ENCODE results near the gene PAPLN. TPM values are rescaled to one million over a fixed set of nuclear protein-coding genes. Genes with fewer than 3 reads are reported as not detected.

PAPLN gene
- polyA plus RNA-seq, 1 donor from 2014 or later: 0.55 TPM

DNA sequence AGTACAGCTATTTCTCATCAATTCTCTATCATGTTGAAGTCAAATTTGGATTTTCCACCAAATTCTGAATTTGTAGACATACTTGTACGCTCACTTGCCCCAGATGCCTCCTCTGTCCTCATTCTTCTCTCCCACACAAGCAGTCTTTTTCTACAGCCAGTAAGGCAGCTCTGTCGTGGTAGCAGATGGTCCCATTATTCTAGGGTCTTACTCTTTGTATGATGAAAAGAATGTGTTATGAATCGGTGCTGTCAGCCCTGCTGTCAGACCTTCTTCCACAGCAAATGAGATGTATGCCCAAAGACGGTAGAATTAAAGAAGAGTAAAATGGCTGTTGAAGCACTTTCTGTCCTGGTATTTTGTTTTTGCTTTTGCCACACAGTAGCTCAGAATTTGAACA, 17.2 kb upstream of the PAPLN start:
- Mint-ChIP-seq H3K4me3 (no peak overlapping the region), H3K27me3 (no peaks in the 10 kb centered on the region), H3K27ac (no peak overlapping the region), H3K4me1 (peaks cover 16 to 26% (median 23%) of the 10 kb centered on the region in 3 donors), H3K36me3 (peaks cover 13% of the 10 kb centered on the region), H3K9me3 (no peaks in the 10 kb centered on the region)

DNA sequence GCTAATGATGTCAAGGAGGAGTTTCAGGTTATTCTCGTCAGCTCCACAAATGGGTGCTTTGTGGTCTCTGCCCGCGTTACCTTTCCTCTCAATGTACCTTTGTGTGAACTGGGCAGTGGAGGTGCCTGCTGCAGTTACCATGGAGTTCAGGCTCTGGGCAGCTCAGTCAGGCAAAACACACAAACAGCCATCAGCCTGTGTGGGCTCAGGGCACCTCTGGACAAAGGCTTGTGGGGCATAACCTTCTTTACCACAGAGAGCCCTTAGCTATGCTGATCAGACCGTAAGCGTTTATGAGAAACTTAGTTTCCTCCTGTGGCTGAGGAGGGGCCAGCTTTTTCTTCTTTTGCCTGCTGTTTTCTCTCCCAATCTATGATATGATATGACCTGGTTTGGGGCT, 16.7 kb upstream of the PAPLN start:
- Mint-ChIP-seq H3K4me1 (peaks cover 16 to 26% (median 24%) of the 10 kb centered on the region in 3 donors), H3K36me3 (peaks cover 11% of the 10 kb centered on the region), H3K27me3 (no peaks in the 10 kb centered on the region), H3K9me3 (no peaks in the 10 kb centered on the region), H3K4me3 (peak overlapping the region in 1 of 4 donors; percentile 5), H3K27ac (peak overlapping the region in 1 of 3 donors; percentile 28)

DNA sequence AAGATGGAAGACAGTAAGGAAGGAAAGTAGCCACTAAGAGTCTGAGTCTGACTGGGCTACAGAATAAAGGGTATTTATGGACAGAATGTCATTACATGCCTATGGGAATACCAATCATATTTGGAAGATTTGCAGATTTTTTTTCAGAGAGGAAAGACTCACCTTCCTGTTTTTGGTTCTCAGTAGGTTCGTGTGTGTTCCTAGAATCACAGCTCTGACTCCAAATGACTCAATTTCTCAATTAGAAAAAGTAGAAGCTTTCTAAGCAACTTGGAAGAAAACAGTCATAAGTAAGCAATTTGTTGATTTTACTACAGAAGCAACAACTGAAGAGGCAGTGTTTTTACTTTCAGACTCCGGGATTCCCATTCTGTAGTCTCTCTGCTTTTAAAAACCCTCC, 15.4 kb upstream of the PAPLN start:
- no peaks in the 10 kb centered on the region for H3K9me3 Mint-ChIP-seq
- peaks cover 9% of the 10 kb centered on the region for H3K36me3 Mint-ChIP-seq
- no peaks in the 10 kb centered on the region for H3K27me3 Mint-ChIP-seq
- H3K27ac Mint-ChIP-seq: no peak overlapping the region
- peak overlapping the region in 1 of 4 donors; percentile 20 for H3K4me3 Mint-ChIP-seq
- H3K4me1 Mint-ChIP-seq: peaks cover 16 to 26% (median 24%) of the 10 kb centered on the region in 3 donors

DNA sequence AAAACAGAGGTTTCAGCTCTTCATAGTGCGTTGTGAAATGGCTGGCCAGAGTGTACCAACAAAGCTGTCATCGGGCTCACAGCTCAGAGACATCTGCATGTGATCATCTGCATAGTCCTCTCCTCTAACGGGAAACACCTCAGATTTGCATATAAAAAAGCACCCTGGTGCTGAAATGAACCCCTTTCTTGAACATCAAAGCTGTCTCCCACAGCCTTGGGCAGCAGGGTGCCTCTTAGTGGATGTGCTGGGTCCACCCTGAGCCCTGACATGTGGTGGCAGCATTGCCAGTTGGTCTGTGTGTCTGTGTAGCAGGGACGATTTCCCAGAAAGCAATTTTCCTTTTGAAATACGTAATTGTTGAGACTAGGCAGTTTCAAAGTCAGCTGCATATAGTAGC, 14.3 kb upstream of the PAPLN start:
- Mint-ChIP-seq H3K9me3 (no peaks in the 10 kb centered on the region), H3K27ac (peak overlapping the region in 2 of 3 donors; percentile 76 to 82), H3K27me3 (no peaks in the 10 kb centered on the region), H3K4me3 (no peak overlapping the region), H3K4me1 (peaks cover 16 to 26% (median 24%) of the 10 kb centered on the region in 3 donors), H3K36me3 (peaks cover 9% of the 10 kb centered on the region)

DNA sequence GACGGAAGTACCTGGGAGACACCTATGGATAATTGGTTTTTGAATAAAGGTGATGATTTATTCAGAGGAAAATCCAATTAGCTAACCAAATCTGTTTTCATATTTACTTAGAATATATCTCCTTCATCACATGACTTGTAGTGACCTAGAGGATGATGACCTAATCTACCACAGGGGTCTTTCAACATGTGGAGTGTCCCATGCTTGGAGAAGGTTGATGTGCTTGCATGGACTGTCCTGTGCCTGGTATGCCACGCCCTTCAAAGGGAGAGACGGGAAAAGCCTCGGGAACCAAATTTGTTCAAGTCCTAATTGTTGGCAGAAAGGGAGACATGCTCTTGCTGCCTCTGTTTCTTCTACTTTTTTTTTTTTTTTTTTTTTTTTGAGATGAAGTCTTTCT, 11.8 kb upstream of the PAPLN start:
- Mint-ChIP-seq H3K9me3 (no peaks in the 10 kb centered on the region), H3K27ac (no peak overlapping the region), H3K36me3 (peaks cover 2% of the 10 kb centered on the region), H3K4me3 (no peak overlapping the region), H3K4me1 (peaks cover 16 to 23% (median 21%) of the 10 kb centered on the region in 3 donors), H3K27me3 (no peaks in the 10 kb centered on the region)

DNA sequence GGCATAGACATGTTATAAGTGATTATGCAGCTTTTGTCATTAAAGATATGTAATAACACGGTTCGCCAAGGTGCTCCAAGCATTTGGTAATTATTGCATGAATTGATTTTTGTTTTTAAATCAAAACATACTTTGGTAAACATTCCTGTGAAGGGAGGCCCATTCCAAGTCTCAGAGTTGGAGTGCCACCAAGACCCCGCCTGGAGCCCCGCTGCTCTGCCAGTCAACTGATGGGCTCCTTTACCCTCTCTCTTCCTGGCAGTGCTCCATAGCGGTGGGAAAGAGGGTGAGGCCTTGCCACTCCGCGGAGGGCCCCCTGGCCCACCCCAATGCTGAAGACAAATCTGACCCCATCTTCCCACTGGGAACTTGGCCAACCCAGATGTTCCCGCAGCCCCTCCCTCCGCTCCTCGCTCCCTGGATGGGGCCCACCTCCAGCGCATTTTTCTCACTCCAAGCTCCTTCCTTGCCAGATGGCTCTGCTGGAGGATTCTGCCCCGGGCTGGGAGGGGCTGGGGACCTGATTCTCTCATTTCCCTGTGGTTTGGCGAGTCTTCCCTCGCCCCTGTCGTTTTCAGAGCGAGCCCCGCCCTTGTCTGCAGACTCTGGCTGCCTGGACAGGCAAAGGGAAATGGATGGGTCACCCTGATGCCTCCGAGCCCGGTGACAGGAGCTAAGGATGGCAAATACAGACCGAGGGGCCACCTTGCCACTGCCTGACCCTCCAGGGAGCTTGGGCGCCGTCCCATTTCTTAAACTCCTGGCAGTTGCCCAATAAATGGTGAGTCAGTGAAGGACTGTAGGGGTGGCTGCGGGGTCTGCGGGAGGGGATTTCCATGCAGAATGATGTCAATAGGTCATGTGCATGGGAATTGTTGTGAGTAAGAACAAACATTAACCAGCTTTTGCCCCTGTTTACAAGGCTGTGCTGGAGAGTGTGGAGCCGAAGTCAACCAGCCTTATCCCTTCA, 9.2 kb upstream of the PAPLN start:
- Mint-ChIP-seq H3K4me3 (no peak overlapping the region), H3K27me3 (no peaks in the 10 kb centered on the region), H3K9me3 (no peaks in the 10 kb centered on the region), H3K4me1 (peaks cover under 1 to 7% (median 1%) of the 10 kb centered on the region in 3 donors), H3K36me3 (peaks cover 3% of the 10 kb centered on the region), H3K27ac (no peak overlapping the region)

DNA sequence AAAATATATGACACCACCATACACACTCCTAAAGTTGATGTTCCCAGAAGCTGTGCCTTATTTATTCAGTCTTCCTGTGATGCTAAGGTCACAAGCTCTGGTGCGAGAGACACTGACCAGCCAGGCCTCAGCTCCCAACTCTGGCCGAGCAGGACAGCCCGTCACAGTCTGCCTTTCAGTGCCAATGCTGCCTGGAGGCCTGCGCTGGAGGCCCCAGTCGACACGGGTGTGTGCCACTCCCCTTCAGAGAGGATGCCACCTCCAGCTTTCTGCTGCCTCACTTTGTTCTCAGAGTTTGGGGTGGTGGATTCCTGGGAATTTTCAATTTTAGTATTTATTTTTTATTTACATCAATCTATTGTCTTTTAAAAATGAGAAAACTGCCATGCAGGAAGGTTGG, 7.3 kb upstream of the PAPLN start:
- peaks cover 0 to 3% (median 0%) of the 10 kb centered on the region in 3 donors for H3K4me1 Mint-ChIP-seq
- H3K27me3 Mint-ChIP-seq: peaks cover 11% of the 10 kb centered on the region
- H3K9me3 Mint-ChIP-seq: no peaks in the 10 kb centered on the region

DNA sequence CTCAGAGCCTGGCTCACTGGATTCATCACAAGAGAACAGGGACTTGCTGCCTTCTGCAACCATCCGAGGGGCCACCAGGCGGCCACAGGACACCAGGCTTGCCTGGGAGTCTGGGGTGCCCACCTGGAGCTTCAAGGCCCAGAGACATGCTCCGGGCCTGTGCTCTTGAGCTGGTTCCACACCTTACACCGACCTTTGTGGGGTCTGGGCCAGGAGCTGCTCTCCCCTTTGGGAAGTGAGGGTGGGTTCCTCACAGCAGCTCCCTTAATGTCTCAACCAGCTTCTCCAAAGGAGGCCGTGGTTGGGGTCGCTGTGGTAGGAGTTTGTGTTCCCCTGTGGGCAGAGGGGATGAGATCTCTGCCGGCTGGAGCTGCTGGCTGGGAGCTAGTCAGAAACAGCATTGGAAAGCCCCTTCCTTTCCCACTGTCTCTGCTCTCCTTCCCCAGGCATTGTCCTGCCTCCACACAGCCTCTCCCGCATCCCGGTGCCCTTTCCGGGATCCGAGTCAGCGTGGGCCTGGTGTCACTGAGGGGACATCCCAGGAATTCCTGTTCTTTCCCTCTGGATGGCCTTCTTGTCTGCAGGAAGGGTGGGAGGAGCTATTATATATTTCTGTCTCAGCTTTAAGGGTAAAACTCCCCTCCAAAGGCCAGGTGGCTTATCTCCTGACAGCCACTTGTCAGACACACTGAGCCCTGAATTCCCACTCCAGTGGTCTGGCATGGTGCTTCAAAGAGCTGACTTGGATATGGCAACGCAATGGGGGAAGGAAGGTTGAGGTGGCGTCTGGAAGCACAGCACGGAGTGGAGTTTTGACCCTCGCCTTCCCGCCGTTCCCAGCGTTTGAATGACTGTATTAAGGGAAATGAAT, 5.1 kb upstream of the PAPLN start:
- H3K9me3 Mint-ChIP-seq: peaks cover 0 to 2% (median 0%) of the 10 kb centered on the region in 3 donors
- peaks cover 0 to 16% (median 8%) of the 10 kb centered on the region in 3 donors for H3K4me1 Mint-ChIP-seq
- H3K4me3 Mint-ChIP-seq: no peak overlapping the region
- H3K27me3 Mint-ChIP-seq: peaks cover 28% of the 10 kb centered on the region
- peak overlapping the region in 1 of 3 donors; percentile 18 for H3K27ac Mint-ChIP-seq
- H3K36me3 Mint-ChIP-seq: peaks cover 3% of the 10 kb centered on the region

More for the DNA sequence above, 7.3 kb upstream of the PAPLN start:
- Mint-ChIP-seq H3K27ac (no peak overlapping the region), H3K4me3 (no peak overlapping the region), H3K36me3 (peaks cover 3% of the 10 kb centered on the region)

DNA sequence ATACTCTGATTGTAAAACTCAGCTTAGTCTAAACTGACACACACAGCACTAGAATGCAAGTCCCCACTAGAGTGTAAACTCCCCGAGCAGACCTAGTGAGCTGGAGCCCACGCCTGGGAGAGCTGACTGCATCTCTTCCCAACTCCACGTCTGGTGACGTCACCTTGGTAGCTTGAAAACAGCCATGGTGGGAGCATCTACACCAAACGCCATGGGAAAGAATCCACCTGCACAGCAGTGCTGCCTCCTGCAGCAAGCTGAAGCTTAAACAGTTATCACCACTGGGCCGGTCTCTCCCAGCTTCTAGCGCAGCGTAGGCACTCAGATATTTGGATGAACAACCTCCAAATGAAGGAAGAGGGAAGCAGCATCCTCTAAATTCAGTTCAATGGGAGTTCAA, 4.3 kb upstream of the PAPLN start:
- H3K4me1 Mint-ChIP-seq: peaks cover 0 to 16% (median 8%) of the 10 kb centered on the region in 3 donors
- H3K9me3 Mint-ChIP-seq: peaks cover 0 to 2% (median 0%) of the 10 kb centered on the region in 3 donors
- peaks cover 28% of the 10 kb centered on the region for H3K27me3 Mint-ChIP-seq
- peaks cover 3% of the 10 kb centered on the region for H3K36me3 Mint-ChIP-seq
- H3K27ac Mint-ChIP-seq: no peak overlapping the region
- H3K4me3 Mint-ChIP-seq: peak overlapping the region in 1 of 4 donors; percentile 5

DNA sequence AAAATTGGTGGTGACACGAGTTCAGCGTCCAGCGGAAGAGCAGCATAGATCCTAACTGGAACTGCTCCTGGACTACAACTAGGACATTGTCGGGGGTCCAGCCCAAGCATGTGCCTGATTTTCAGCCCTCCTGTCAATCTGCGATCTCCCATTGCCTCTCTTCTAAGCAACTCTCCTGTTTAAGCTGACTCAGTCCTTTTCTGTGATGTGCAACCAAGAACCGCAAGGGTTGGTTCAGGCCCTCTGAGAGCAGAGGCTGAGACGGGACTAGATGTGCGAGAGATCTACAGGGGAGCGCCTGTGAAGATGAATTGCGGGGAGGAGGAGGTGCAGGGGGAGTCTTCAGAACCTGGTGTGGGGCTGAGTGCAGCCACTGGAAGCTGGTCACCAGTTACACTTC, 3.7 kb upstream of the PAPLN start:
- Mint-ChIP-seq H3K4me3 (no peak overlapping the region), H3K36me3 (peaks cover 3% of the 10 kb centered on the region), H3K27me3 (peaks cover 31% of the 10 kb centered on the region)

DNA sequence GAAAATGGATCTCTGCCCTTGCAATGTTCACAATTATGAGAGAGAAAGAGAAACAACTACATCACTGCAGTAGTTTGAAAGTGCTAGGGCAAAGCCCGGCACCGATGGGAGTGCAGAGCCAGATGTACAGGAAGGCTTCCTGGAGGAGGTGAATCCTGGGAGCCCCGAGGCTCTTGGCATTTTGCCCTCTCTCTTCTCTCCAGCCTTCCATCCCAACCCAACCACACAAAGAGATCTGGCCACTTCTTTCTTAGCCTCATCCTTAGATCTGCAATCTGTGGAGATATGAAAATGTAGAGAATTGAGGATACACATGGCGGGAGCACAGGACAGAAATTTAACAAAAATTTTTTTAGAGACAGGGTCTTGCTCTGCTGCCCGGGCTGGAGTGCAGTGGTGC, 3.3 kb upstream of the PAPLN start:
- Mint-ChIP-seq H3K36me3 (peaks cover 3% of the 10 kb centered on the region), H3K9me3 (peaks cover 0 to 7% (median 0%) of the 10 kb centered on the region in 3 donors), H3K27me3 (peaks cover 35% of the 10 kb centered on the region), H3K4me3 (peak overlapping the region in 1 of 4 donors; percentile 18), H3K4me1 (peaks cover 6 to 21% (median 15%) of the 10 kb centered on the region in 3 donors), H3K27ac (no peak overlapping the region)

More for the DNA sequence above, 3.7 kb upstream of the PAPLN start:
- no peak overlapping the region for H3K27ac Mint-ChIP-seq
- peaks cover 0 to 2% (median 0%) of the 10 kb centered on the region in 3 donors for H3K9me3 Mint-ChIP-seq
- H3K4me1 Mint-ChIP-seq: peaks cover 4 to 18% (median 12%) of the 10 kb centered on the region in 3 donors

DNA sequence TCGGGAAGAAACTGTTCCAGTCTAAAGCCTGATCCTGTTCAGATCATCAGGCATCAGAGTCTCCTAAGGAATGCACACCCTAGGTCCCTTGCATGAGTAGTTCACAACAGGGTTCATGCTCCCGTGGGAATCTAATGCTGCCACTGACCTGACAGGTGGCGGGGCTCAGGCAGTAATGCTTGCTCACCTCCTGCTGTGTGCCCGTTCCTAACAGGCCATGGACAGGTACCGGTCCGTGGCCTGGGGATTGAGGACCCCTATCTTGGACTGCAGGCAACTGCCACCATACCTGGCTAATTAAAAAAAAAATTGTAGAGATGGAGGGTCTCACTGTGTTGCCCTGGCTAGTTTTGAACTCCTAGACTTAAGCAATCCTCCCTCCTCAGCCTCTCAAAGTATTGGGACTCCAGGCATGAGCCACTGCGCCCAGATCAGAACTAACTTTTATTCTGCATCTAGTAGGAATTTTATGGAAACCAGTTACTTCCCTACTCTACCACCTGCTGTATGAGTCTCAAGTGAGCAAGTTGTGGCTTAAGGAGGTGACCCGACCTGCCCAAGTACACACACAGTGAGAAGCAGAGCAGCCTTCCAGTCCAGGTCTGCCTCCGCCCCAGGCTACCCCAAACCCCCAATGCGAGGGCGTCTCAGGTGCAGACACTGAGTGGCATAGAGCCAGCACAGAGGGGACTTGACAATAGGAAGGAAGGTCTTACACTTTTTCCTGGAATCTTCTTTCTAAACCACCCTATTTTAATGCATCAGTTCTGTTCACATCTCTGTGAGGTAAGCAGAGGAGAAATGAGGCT, 2.5 kb upstream of the PAPLN start:
- H3K36me3 Mint-ChIP-seq: peaks cover 3% of the 10 kb centered on the region
- H3K27ac Mint-ChIP-seq: no peak overlapping the region
- H3K4me3 Mint-ChIP-seq: peak overlapping the region in 2 of 4 donors; percentile 12 to 17
- H3K27me3 Mint-ChIP-seq: peaks cover 39% of the 10 kb centered on the region
- peaks cover 11 to 21% (median 19%) of the 10 kb centered on the region in 3 donors for H3K4me1 Mint-ChIP-seq
- peaks cover 0 to 7% (median 0%) of the 10 kb centered on the region in 3 donors for H3K9me3 Mint-ChIP-seq

DNA sequence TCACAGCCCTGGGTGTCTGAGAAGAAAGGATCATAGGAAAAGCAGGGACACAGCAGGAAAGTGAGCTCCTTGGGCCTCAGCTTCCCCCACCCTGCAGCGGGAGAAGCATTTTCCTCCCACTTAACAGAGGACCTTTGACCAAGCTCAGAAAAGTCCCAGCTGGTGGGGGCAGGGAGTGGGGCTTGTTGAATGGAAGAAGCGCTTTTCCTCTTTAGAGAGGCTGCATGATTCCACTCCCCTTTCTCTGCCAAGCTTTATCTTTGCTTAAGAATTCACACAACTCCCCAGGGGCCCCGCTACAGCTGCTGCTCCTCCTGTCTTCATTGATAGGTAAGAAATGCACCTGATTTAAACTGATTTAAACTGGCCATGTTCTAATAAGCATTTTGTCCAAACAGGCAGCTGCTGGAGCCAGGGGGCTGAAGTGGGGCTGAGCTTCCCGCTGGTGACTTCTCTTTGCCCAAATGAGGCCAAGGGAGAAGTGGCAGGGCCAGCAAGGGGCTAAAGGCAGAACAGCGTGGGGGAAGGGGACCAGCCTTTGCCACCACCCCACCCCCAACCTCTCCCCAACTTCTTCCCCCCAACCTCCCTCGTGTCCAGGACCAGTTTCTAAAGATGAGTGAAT, 1.7 kb upstream of the PAPLN start:
- peaks cover 1% of the 10 kb centered on the region for H3K36me3 Mint-ChIP-seq
- peak overlapping the region in 3 of 4 donors; percentile 12 to 80 (median 60) for H3K4me3 Mint-ChIP-seq
- H3K27ac Mint-ChIP-seq: no peak overlapping the region
- peaks cover 44% of the 10 kb centered on the region for H3K27me3 Mint-ChIP-seq
- H3K4me1 Mint-ChIP-seq: peaks cover 11 to 24% (median 22%) of the 10 kb centered on the region in 3 donors
- peaks cover 0 to 7% (median 0%) of the 10 kb centered on the region in 3 donors for H3K9me3 Mint-ChIP-seq

Measured in IgD-negative memory B cell (primary cell).